D341Med (cell line): ENCODE measurements around the gene GPR42.
"Not testable (repeated sequence)": the region's sequence is repeated elsewhere in the genome, so short reads cannot be mapped to it uniquely, and the experiment has no call there.

Source experiments
- DNase-seq: peaks from one replicate; pipeline ENCODE4 v3.0.0; 2012; ENCODE audit warnings: low spot score

Gene GPR42

GRCh38 chr19:35347171-35347929 lies 23.5 kb upstream of the GPR42 start, which contains the start of gene FFAR1:
Gene FFAR1 (plus strand): TSS chr19:35347902. CDS start chr19:35351552, 3,650 bp downstream.
- DNase-seq: no peak

- no peak for DNase-seq
Measured at GRCh38 chr19:35347930-35348298, 23.0 kb upstream of the GPR42 start.

DNA sequence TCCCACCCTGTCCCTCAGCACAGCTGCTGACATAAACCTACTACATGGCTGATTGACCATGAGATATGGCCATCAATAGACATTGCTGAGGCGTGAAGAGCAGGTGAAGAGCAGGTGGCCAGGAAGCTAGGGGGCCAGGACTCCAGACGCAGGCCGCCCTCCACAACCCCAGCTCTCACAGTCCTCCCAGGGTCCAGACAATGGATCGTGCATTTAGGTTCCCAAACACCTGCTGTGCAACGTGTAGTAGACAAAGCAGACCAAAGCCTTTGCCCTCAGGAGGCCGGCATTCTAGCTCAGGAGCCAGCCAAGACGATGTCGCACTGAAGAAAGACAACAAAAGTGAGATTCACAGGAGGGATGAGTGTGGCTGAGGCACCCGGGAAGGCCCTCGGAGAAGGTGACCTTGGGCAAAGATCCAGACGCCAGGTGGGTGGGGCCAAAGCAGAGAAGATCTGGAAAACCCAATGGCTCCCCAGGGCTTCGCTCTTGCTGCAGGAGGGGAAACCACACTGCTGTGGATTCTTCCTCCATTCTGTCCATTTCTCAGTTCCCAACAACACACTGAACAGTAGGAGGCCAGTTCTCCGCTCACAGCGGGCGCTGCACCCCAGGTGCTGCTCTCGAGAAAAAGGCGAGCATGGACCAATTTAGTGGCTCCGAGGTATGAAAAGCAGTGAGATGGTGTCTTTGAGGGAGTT lies 21.8 kb upstream of the GPR42 start:
- no peak for DNase-seq

DNA sequence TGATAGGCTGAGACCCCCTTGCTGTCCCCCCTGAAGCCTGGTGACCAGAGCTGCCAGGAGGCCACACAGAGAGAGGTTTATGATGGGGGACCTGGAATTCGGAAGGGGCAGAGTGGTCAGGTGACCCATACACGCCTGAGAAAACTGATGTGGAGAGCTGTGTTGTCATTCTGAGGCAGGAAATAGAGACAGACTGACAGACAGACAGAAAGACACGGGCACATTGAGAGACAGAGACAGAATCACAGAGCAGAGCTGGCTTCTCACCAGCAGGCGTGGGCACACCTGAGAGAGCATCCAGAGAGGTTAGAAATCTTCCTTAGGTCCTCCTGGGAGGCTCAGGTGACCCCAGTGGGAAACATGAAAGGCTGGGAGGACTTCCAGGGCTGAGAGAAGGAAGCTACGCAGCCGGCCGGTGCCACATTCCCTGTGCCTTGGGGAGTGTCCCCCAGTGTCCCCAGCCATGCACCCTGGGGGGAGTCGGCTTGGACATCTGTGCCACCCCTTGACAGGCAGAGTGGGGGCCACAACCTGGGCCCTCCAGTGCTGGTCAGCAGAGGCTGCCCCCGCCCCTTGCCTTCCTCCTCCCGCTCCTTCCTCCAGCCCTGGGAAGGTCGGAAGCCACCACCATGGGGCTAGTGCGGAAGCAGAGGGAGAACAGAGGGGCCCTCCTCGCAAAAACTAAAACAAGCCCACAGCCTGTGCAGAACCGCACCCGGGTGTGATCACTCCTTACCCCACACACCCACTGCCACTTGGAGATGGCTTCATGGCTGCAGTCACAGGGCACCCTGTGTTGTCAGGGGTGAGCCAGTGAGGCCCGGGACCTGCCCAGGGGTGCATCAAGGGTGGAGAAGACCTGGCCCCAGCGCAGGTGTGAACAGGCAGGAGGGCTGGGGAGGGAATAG lies 21.0 kb upstream of the GPR42 start:
- DNase-seq: no peak

GRCh38 chr19:35350591-35350990 lies 20.3 kb upstream of the GPR42 start:
- no peak for DNase-seq

GRCh38 chr19:35351411-35352176 lies 19.3 kb upstream of the GPR42 start:
- peak; percentile 22 for DNase-seq

- no peak for DNase-seq
Measured at GRCh38 chr19:35352177-35352447, 18.8 kb upstream of the GPR42 start.

DNA sequence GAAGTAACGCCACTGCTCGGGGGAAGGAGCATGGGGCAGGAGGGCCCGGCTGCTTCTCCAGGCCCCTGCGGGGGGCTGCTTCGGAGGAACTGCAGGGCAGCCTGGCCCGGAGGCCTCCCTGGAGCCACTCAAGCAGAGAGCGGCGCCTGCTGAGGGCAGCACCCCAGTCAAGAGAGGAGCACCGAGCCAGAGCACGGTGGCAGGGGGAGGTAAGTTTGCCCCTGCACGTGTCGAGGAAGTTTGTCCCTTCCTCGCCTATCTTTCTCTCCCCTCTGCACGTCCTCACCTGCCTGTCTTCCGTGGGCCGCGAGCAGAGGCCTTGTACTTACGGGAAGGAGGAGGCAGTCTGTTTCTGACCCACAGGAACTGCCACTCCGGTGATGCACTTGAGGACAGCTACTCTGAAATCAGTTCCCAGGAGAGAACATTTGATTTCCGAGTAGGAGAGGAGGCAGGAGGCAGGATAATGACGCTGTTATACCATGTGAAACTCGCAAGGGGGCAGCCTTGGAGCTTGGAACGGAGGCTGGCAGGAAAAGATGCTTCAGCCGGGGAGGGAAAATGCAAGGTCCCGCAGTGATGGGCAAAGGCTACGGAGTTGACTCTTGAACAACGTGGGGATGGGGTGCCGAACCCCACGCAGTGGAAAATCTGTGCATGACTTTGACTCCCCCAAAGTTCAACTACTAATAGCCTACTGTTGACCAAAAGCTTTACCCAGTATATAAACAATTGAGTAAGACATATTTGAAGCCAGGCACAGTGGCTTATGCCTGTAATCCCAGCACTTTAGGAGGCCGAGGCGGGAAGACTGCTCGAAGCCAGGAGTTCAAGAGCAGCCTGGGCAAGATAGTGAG lies 18.2 kb upstream of the GPR42 start:
- DNase-seq: peak; percentile 84

GRCh38 chr19:35353635-35354034 lies 17.2 kb upstream of the GPR42 start:
- no peak for DNase-seq

- no peak for DNase-seq
Measured at GRCh38 chr19:35354898-35355297, 16.0 kb upstream of the GPR42 start.

GRCh38 chr19:35355791-35356460 lies 14.9 kb upstream of the GPR42 start:
- no peak for DNase-seq

DNA sequence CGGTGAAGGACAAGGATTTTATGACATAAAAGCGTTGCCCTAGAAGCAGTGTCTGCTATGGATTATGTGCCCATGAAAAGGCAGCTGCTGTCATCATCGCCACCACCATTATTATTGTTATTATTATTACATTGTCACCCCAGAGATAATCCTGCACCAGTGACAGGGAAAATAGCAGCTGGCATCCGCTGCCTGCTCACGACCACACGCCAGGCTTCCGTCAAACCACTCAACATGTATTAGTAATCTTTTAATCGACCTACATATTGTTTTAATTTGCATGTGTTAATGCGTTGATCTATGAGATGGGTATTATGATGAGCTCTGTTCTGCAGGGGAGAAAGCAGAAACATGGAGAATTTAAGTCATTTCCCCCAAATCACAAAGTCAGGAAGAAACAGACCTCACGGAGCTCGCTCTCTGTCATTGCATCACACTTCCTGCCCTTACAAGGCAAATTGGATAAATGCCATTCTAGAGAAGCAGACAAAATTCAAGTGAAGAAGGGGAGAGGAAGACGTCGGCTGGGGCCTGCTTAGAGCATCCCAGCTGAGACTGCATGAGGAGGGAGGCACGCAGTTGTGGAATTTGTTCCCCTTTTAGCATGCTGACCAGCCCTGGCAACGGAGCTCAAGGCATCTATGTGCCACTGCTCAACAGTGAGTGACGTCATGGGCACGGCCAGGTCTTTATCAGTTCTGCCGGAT lies 12.8 kb upstream of the GPR42 start, which contains the start of gene FFAR3:
Gene FFAR3, plus strand, starts transcription at position 594 of the 707 bp plus-strand sequence. CDS start 431 bp downstream, outside the sequence.
- peak; percentile 70 for DNase-seq

DNA sequence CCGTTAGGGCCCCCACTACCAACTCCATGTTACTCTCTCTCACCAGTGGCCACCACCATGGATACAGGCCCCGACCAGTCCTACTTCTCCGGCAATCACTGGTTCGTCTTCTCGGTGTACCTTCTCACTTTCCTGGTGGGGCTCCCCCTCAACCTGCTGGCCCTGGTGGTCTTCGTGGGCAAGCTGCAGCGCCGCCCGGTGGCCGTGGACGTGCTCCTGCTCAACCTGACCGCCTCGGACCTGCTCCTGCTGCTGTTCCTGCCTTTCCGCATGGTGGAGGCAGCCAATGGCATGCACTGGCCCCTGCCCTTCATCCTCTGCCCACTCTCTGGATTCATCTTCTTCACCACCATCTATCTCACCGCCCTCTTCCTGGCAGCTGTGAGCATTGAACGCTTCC lies 12.0 kb upstream of the GPR42 start:
- DNase-seq: not testable (repeated sequence)

- not testable (repeated sequence) for DNase-seq
Measured at GRCh38 chr19:35359395-35359794, 11.5 kb upstream of the GPR42 start.

- not testable (repeated sequence) for DNase-seq
Measured at GRCh38 chr19:35360081-35360480, 10.8 kb upstream of the GPR42 start.

- DNase-seq: no peak
Measured at GRCh38 chr19:35360880-35361420, 9.9 kb upstream of the GPR42 start.

DNA sequence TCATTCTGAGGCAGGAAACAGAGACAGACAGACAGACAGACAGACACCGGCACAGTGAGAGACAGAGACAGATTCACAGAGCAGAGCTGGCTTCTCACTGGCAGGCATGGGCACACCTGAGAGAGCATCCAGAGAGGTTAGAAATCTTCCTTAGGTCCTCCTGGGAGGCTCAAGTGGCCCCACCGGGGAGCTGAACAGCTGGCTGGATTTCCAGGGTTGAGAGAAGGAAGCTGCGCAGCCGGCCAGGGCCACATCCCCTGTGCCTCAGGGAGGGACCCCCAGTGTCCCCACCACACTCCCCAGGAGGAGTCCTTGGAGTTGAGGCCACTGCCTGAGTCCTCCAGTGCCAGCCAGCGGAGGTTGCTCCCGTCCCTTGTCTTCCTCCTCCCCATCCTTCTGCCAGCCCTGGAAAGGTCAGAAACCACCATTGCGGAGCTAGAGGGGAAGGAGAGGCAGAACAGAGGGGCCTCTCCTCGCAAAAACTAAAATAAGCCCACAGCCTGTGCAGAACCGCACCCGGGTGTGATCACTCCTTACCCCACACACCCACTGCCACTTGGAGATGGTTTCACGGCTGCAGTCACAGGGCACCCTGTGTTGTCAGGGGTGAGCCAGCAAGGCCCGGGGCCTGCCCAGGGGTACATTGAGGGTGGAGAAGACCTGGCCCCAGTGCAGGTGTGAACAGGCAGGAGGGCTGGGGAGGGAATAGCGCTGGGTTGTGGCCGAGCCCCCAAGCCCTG lies 8.4 kb upstream of the GPR42 start:
- DNase-seq: no peak

DNA sequence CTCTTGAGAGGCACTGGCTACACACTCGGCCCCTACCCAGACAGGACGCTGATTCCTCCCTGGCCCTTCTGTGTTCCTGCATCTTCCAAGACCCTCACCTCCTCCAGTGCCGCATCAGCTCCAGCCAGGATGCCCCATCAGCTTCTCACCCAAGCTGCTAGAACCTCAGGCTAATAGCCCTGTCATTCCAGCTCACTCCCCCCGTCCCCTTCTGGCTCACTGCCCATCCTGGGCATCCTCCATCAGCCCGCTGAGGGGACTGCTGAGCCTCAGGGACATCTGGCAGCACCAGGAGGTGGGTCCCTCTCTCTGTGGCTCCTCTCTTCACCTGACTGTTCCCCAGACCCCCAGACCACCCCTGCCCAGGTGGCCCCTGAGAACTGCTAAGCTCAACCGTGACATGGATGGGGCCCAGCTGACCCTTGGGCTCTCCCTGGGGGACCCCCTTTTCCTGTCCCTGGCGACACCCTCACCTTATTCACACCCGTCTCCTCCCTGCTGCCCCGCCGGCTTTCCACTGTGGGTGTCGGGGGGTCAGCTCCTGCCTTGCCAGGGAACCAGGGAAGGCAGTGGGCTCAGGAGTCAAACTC lies 7.8 kb upstream of the GPR42 start:
- DNase-seq: no peak
